Activated T-cell treated with anti-CD3 and anti-CD28 coated beads, Interleukin-2, amount 50 U/mL, for 24 hours (primary cell): ENCODE measurements around the gene STK24.

Experiments
- DNase-seq: peaks from one replicate; pipeline ENCODE4 v3.0.0-alpha.2; 2020
- H3K27ac Mint-ChIP-seq: 2 replicates; pipeline ENCODE4 v1.8.0; 2020; ENCODE audit warnings: mild to moderate bottlenecking, mixed read lengths
- H3K27me3 Mint-ChIP-seq: 2 replicates; pipeline ENCODE4 v1.8.0; 2020; ENCODE audit warnings: mixed read lengths
- H3K36me3 Mint-ChIP-seq: 2 replicates; pipeline ENCODE4 v1.8.0; 2020; ENCODE audit warnings: low read depth, mixed read lengths
- H3K4me1 Mint-ChIP-seq: 2 replicates; pipeline ENCODE4 v1.8.0; 2020; ENCODE audit warnings: low read depth, mixed read lengths
- H3K4me3 Mint-ChIP-seq: 2 replicates; pipeline ENCODE4 v1.8.0; 2020; ENCODE audit warnings: mild to moderate bottlenecking, moderate library complexity, mixed read lengths
- H3K9me3 Mint-ChIP-seq: 2 replicates; pipeline ENCODE4 v1.8.0; 2020; ENCODE audit warnings: mixed read lengths

The STK24 gene

GRCh38 chr13:98556142-98556816 is 20.6 kb downstream of the STK24 start:
- Mint-ChIP-seq H3K4me3 (no peak overlapping the region), H3K9me3 (no peaks in the 10 kb centered on the region), H3K27ac (peak overlapping the region; percentile 85), H3K36me3 (peaks cover 63% of the 10 kb centered on the region), H3K4me1 (peaks cover 83% of the 10 kb centered on the region), H3K27me3 (no peaks in the 10 kb centered on the region)
- no peak for DNase-seq

- Mint-ChIP-seq H3K9me3 (no peaks in the 10 kb centered on the region), H3K36me3 (peaks cover 73% of the 10 kb centered on the region)
Measured at GRCh38 chr13:98549728-98550317, 27.1 kb downstream of the STK24 start.

GRCh38 chr13:98549006-98549727 is 27.7 kb downstream of the STK24 start:
- Mint-ChIP-seq H3K4me3 (peak overlapping the region; percentile 18), H3K4me1 (peaks cover 90% of the 10 kb centered on the region)

More at GRCh38 chr13:98549728-98550317, 27.1 kb downstream of the STK24 start:
- DNase-seq: no peak
- Mint-ChIP-seq H3K27me3 (no peaks in the 10 kb centered on the region), H3K4me1 (peaks cover 87% of the 10 kb centered on the region), H3K4me3 (peak overlapping the region; percentile 18), H3K27ac (peak overlapping the region; percentile 90)

GRCh38 chr13:98548230-98548629 is 28.7 kb downstream of the STK24 start:
- H3K4me1 Mint-ChIP-seq: peaks cover 90% of the 10 kb centered on the region
- no peak for DNase-seq
- H3K9me3 Mint-ChIP-seq: no peaks in the 10 kb centered on the region
- H3K27ac Mint-ChIP-seq: peak overlapping the region; percentile 90
- no peaks in the 10 kb centered on the region for H3K27me3 Mint-ChIP-seq
- no peak overlapping the region for H3K4me3 Mint-ChIP-seq
- H3K36me3 Mint-ChIP-seq: peaks cover 77% of the 10 kb centered on the region

More at GRCh38 chr13:98549006-98549727, 27.7 kb downstream of the STK24 start:
- Mint-ChIP-seq H3K9me3 (no peaks in the 10 kb centered on the region), H3K27me3 (no peaks in the 10 kb centered on the region), H3K36me3 (peaks cover 75% of the 10 kb centered on the region), H3K27ac (peak overlapping the region; percentile 90)
- no peak for DNase-seq

GRCh38 chr13:98547455-98547854 is 29.5 kb downstream of the STK24 start:
- no peak for DNase-seq
- H3K4me1 Mint-ChIP-seq: peaks cover 91% of the 10 kb centered on the region
- H3K4me3 Mint-ChIP-seq: no peak overlapping the region
- H3K36me3 Mint-ChIP-seq: peaks cover 81% of the 10 kb centered on the region
- peak overlapping the region; percentile 90 for H3K27ac Mint-ChIP-seq
- no peaks in the 10 kb centered on the region for H3K27me3 Mint-ChIP-seq
- no peaks in the 10 kb centered on the region for H3K9me3 Mint-ChIP-seq

- Mint-ChIP-seq H3K9me3 (no peaks in the 10 kb centered on the region), H3K27me3 (no peaks in the 10 kb centered on the region), H3K4me3 (no peak overlapping the region), H3K4me1 (peaks cover 92% of the 10 kb centered on the region), H3K27ac (peak overlapping the region; percentile 80), H3K36me3 (peaks cover 79% of the 10 kb centered on the region)
- DNase-seq: no peak
Measured at GRCh38 chr13:98546402-98546801, 30.5 kb downstream of the STK24 start.

GRCh38 chr13:98544104-98544710 is 32.7 kb downstream of the STK24 start:
- H3K4me1 Mint-ChIP-seq: peaks cover 93% of the 10 kb centered on the region
- peaks cover 76% of the 10 kb centered on the region for H3K36me3 Mint-ChIP-seq
- no peaks in the 10 kb centered on the region for H3K27me3 Mint-ChIP-seq
- DNase-seq: no peak
- peak overlapping the region; percentile 93 for H3K27ac Mint-ChIP-seq
- H3K4me3 Mint-ChIP-seq: peak overlapping the region; percentile 69
- H3K9me3 Mint-ChIP-seq: no peaks in the 10 kb centered on the region

GRCh38 chr13:98543378-98544103 is 33.4 kb downstream of the STK24 start:
- DNase-seq: no peak
- H3K4me1 Mint-ChIP-seq: peaks cover 95% of the 10 kb centered on the region
- H3K27ac Mint-ChIP-seq: peak overlapping the region; percentile 93
- no peaks in the 10 kb centered on the region for H3K27me3 Mint-ChIP-seq
- no peaks in the 10 kb centered on the region for H3K9me3 Mint-ChIP-seq
- H3K36me3 Mint-ChIP-seq: peaks cover 76% of the 10 kb centered on the region
- H3K4me3 Mint-ChIP-seq: peak overlapping the region; percentile 69

- DNase-seq: peak; percentile 36
- no peaks in the 10 kb centered on the region for H3K27me3 Mint-ChIP-seq
- H3K36me3 Mint-ChIP-seq: peaks cover 76% of the 10 kb centered on the region
Measured at GRCh38 chr13:98542568-98543377, 34.1 kb downstream of the STK24 start.

GRCh38 chr13:98541701-98542203 is 35.2 kb downstream of the STK24 start:
- H3K27me3 Mint-ChIP-seq: no peaks in the 10 kb centered on the region
- H3K4me1 Mint-ChIP-seq: peaks cover 97% of the 10 kb centered on the region
- no peaks in the 10 kb centered on the region for H3K9me3 Mint-ChIP-seq
- no peak for DNase-seq
- H3K27ac Mint-ChIP-seq: peak overlapping the region; percentile 93
- peaks cover 81% of the 10 kb centered on the region for H3K36me3 Mint-ChIP-seq
- H3K4me3 Mint-ChIP-seq: peak overlapping the region; percentile 18

More at GRCh38 chr13:98542568-98543377, 34.1 kb downstream of the STK24 start:
- Mint-ChIP-seq H3K27ac (peak overlapping the region; percentile 93), H3K4me1 (peaks cover 95% of the 10 kb centered on the region), H3K9me3 (no peaks in the 10 kb centered on the region), H3K4me3 (peak overlapping the region; percentile 69)

GRCh38 chr13:98541191-98541590 is 35.7 kb downstream of the STK24 start:
- DNase-seq: peak; percentile 13
- Mint-ChIP-seq H3K4me1 (peaks cover 97% of the 10 kb centered on the region), H3K27me3 (no peaks in the 10 kb centered on the region), H3K9me3 (no peaks in the 10 kb centered on the region), H3K36me3 (peaks cover 81% of the 10 kb centered on the region), H3K4me3 (no peak overlapping the region), H3K27ac (peak overlapping the region; percentile 79)

GRCh38 chr13:98540476-98540875 is 36.4 kb downstream of the STK24 start:
- Mint-ChIP-seq H3K27ac (peak overlapping the region; percentile 79), H3K4me3 (no peak overlapping the region), H3K9me3 (no peaks in the 10 kb centered on the region), H3K27me3 (no peaks in the 10 kb centered on the region), H3K4me1 (peaks cover 97% of the 10 kb centered on the region), H3K36me3 (peaks cover 82% of the 10 kb centered on the region)
- no peak for DNase-seq

GRCh38 chr13:98539666-98540065 is 37.2 kb downstream of the STK24 start:
- H3K36me3 Mint-ChIP-seq: peaks cover 83% of the 10 kb centered on the region

More at GRCh38 chr13:98539666-98540065, 37.2 kb downstream of the STK24 start:
- Mint-ChIP-seq H3K27ac (peak overlapping the region; percentile 76), H3K27me3 (no peaks in the 10 kb centered on the region), H3K4me1 (peaks cover 97% of the 10 kb centered on the region), H3K9me3 (no peaks in the 10 kb centered on the region), H3K4me3 (no peak overlapping the region)
- DNase-seq: peak; percentile 21
